OCI-LY7 (cell line): Measurements from ENCODE around the gene CCDC142. TPM values are rescaled to one million over a fixed set of nuclear protein-coding genes. Genes with fewer than 3 reads are reported as not detected.

Experiments
- BruUV-seq: library from RNA; stranded (reverse); fragments of 400-500 nt; replicated peaks from 2 replicates; lab custom pipeline; 2021; lab: Mats Ljungman, UMichigan
- CTCF ChIA-PET: fragments of 300-600 bp; sonication (Branson Sonifier 250); formaldehyde crosslinking; loops from one replicate; lab custom pipeline; 2022; ENCODE audit warnings: antibody characterized with exemption; ENCODE audit not compliant: unreplicated experiment; lab: Charles Lee
- POLR2A ChIA-PET: fragments of 300-600 bp; sonication (Branson Sonifier 250); formaldehyde crosslinking; loops from one replicate; lab custom pipeline; 2022; ENCODE audit warnings: antibody characterized with exemption; lab: Charles Lee
- DNase-seq: peaks from one replicate; pipeline ENCODE4 v3.0.0-alpha.2; 2015; ENCODE audit warnings: low spot score
- H2AFZ ChIP-seq: fragments of 200-600 bp; sonication (generic), shearing (Covaris generic); 2 replicates; pipeline ENCODE4 v1.6.1; 2014; ENCODE audit warnings: mild to moderate bottlenecking, antibody characterized with exemption, low read length, moderate library complexity
- H3K27ac ChIP-seq: fragments of 200-600 bp; sonication (generic); 2 replicates; pipeline ENCODE4 v1.5.1; 2014; ENCODE audit warnings: mixed run types, low read depth, mild to moderate bottlenecking, moderate library complexity, low read length, inconsistent platforms; ENCODE audit not compliant: poor library complexity, severe bottlenecking
- H3K36me3 ChIP-seq: fragments of 200-600 bp; sonication (generic); 2 replicates; pipeline ENCODE4 v1.6.1; 2014; ENCODE audit warnings: mild to moderate bottlenecking, antibody characterized with exemption, low read length, moderate library complexity, mixed read lengths; ENCODE audit not compliant: insufficient read depth
- H3K4me1 ChIP-seq: fragments of 200-600 bp; sonication (generic); 2 replicates; pipeline ENCODE4 v1.5.1; 2014; ENCODE audit warnings: mild to moderate bottlenecking, low read length; ENCODE audit not compliant: insufficient read depth, poor library complexity, severe bottlenecking
- H3K4me2 ChIP-seq: fragments of 200-600 bp; sonication (generic); 2 replicates; pipeline ENCODE4 v1.6.1; 2014; ENCODE audit warnings: mild to moderate bottlenecking, low read length
- H3K4me3 ChIP-seq: fragments of 200-600 bp; sonication (generic); 2 replicates; pipeline ENCODE4 v1.5.1; 2014; ENCODE audit warnings: mild to moderate bottlenecking, low read depth, low read length; ENCODE audit not compliant: poor library complexity, severe bottlenecking
- H3K79me2 ChIP-seq: fragments of 200-600 bp; sonication (generic); 2 replicates; pipeline ENCODE4 v1.6.1; 2016; ENCODE audit warnings: low read depth, mild to moderate bottlenecking, low read length, moderate library complexity, mixed read lengths; ENCODE audit not compliant: insufficient read depth
- H3K9me2 ChIP-seq: fragments of 200-600 bp; sonication (generic); 2 replicates; pipeline ENCODE4 v1.6.1; 2016; ENCODE audit warnings: mild to moderate bottlenecking, low read length, mixed read lengths; ENCODE audit not compliant: insufficient read depth
- H3K9me3 ChIP-seq: fragments of 200-600 bp; sonication (generic); 2 replicates; pipeline ENCODE4 v1.6.1; 2014; ENCODE audit warnings: mild to moderate bottlenecking, mixed run types, low read length, mixed read lengths
- H4K20me1 ChIP-seq: fragments of 200-600 bp; sonication (generic); 2 replicates; pipeline ENCODE4 v1.6.1; 2014; ENCODE audit warnings: mild to moderate bottlenecking, antibody characterized with exemption, low read length, moderate library complexity, mixed read lengths; ENCODE audit not compliant: insufficient read depth
- CTCF ChIP-seq: fragments of 200-600 bp; sonication (generic); conservative IDR thresholded peaks from 2 replicates; pipeline ENCODE4 v1.5.1; 2014; ENCODE audit warnings: mild to moderate bottlenecking, antibody characterized with exemption, low read length, moderate library complexity, mixed read lengths
- EZH2phosphoT487 ChIP-seq: fragments of 200-600 bp; sonication (generic); IDR thresholded peaks from 2 replicates; pipeline ENCODE4 v1.6.1; 2018; ENCODE audit warnings: low read depth, borderline replicate concordance, mild to moderate bottlenecking, mixed run types, antibody characterized with exemption, low read length, moderate library complexity, mixed read lengths
- intact Hi-C: fragments of 100-400 bp; cut with micrococcal nuclease; formaldehyde crosslinking; loops from one replicate; pipeline ENCODE4 v1.10.0; 2022; ENCODE audit not compliant: unreplicated experiment
- total RNA-seq, 2 experiments: library from RNA; depleted of rRNA in 1 of 2; stranded (reverse); fragments of >200 nt in 1 of 2; shearing (Covaris generic) in 1 of 2; gene quantifications; 2 replicates each; pipeline ENCODE4 v1.2.3, GENCODE V29; 2014 to 2022

Gene CCDC142
- total RNA-seq, 2 experiments from 2014 or later = 42.5 to 53.0 TPM

GRCh38 chr2:74498500-74499266 is 15.9 kb upstream of the CCDC142 start:
- no peaks in the 10 kb centered on the region for H3K9me2 ChIP-seq
- peaks cover 8% of the 10 kb centered on the region for H3K36me3 ChIP-seq
- no peak overlapping the region for H2AFZ ChIP-seq
- H3K79me2 ChIP-seq = no peaks in the 10 kb centered on the region
- H4K20me1 ChIP-seq = no peaks in the 10 kb centered on the region
- no TSS peak for BruUV-seq
- POLR2A ChIA-PET = no interaction called here
- DNase-seq = no peak
- TF ChIP-seq CTCF (no peak), EZH2phosphoT487 (peak; percentile 83)
- intact Hi-C loops = no loop called here
- peaks cover 9% of the 10 kb centered on the region for H3K4me1 ChIP-seq
- H3K9me3 ChIP-seq = no peaks in the 10 kb centered on the region
- CTCF ChIA-PET = no interaction called here
- peak overlapping the region; percentile 16; the same call in 1 of the 2 replicates for H3K4me2 ChIP-seq
- no peak overlapping the region for H3K27ac ChIP-seq
- H3K4me3 ChIP-seq = no peak overlapping the region

- BruUV-seq = no TSS peak
These were observed 15.1 kb upstream of the CCDC142 start for GRCh38 chr2:74497777-74498499.

More at GRCh38 chr2:74497777-74498499, 15.1 kb upstream of the CCDC142 start:
- intact Hi-C loops = no loop called here
- no peaks in the 10 kb centered on the region for H3K9me2 ChIP-seq
- CTCF ChIA-PET = no interaction called here
- no peak overlapping the region for H3K4me2 ChIP-seq
- no peak overlapping the region for H2AFZ ChIP-seq
- H3K79me2 ChIP-seq = no peaks in the 10 kb centered on the region
- H3K27ac ChIP-seq = no peak overlapping the region
- POLR2A ChIA-PET = no interaction called here
- no peaks in the 10 kb centered on the region for H3K9me3 ChIP-seq
- peaks cover 15% of the 10 kb centered on the region for H3K36me3 ChIP-seq
- H3K4me3 ChIP-seq = no peak overlapping the region
- no peak for TF ChIP-seq EZH2phosphoT487
- no peak for TF ChIP-seq CTCF
- H4K20me1 ChIP-seq = no peaks in the 10 kb centered on the region
- peaks cover 9% of the 10 kb centered on the region for H3K4me1 ChIP-seq
- DNase-seq = no peak
